ACHN (cell line): ENCODE data around the gene ADPRS.

ENCODE experiments used
- DNase-seq: peaks from one replicate; pipeline ENCODE4 v3.0.0-alpha.2; 2015
- in situ Hi-C: cut with HindIII; loops from 2 replicates; pipeline ENCODE4 v1.10.0; 2017; ENCODE audit warnings: low sequenced_read_pairs, low pct_ligation_motif_present, low pct_unique_long_range_greater_than_20kb

Gene ADPRS, protein sequence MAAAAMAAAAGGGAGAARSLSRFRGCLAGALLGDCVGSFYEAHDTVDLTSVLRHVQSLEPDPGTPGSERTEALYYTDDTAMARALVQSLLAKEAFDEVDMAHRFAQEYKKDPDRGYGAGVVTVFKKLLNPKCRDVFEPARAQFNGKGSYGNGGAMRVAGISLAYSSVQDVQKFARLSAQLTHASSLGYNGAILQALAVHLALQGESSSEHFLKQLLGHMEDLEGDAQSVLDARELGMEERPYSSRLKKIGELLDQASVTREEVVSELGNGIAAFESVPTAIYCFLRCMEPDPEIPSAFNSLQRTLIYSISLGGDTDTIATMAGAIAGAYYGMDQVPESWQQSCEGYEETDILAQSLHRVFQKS

DNA sequence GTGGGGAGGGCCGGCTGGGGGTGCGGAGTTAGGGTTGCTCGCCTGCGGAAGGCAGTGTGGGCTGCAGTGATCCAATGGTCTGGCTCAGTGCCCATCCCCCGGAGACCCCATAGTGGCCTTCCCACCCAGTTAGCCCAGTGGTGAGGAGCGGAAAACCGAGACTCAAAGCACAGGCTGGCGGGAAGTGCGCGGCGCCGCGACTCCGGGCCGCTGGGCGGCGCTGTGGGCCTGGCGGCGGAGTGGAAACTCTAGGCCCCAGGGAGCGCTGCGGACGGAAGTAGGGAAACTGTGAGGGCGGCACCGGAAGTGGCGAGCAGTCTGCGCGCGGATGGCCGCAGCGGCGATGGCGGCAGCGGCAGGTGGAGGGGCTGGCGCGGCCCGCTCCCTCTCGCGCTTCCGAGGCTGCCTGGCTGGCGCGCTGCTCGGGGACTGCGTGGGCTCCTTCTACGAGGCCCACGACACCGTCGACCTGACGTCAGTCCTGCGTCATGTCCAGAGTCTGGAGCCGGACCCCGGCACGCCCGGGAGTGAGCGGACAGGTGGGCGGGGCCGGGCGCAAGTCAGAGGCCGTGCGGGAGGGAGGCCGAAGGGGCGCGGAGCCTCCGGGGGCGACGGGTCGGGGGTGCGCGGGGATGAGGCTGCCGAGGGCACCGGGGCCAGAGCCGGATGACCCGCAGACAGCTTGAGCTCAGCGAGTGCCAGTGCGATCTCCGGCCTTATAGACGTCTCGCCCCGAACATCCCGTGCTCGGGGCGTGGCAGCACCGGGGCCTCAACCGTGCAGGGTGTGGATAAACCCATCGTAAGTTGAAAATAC, at the start of gene ADPRS:
ADPRS (plus strand) TSS at position 316 of the 816 bp plus-strand sequence; CDS start at position 329, 13 bp downstream.
- peak; percentile 87 for DNase-seq
- in situ Hi-C loops = no loop called here

GRCh38 chr1:36040238-36040637, 48.5 kb upstream of the ADPRS start:
- DNase-seq = no peak
- in situ Hi-C loops = no loop called here

DNA sequence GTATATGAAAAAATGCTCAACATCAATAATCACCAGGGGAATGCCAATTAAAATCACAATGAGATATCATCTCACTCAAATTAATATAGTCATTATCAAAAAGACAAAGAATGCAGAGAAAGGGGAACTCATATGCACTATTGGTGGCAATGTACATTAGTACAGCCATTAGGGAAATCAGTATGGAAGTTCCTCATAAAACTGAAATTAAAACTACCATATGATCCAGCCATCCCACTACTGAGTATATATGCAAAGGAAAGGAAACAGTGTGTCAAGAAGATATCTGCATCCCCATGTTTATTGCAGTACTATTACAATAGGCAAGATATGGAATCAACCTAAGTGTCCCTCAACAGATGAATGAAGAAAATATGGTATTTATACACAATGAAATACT, 36.9 kb upstream of the ADPRS start:
- in situ Hi-C loops = no loop called here
- DNase-seq = no peak

- in situ Hi-C loops = no loop called here
- DNase-seq = no peak
Observed at GRCh38 chr1:36053978-36054377, 34.7 kb upstream of the ADPRS start.

DNA sequence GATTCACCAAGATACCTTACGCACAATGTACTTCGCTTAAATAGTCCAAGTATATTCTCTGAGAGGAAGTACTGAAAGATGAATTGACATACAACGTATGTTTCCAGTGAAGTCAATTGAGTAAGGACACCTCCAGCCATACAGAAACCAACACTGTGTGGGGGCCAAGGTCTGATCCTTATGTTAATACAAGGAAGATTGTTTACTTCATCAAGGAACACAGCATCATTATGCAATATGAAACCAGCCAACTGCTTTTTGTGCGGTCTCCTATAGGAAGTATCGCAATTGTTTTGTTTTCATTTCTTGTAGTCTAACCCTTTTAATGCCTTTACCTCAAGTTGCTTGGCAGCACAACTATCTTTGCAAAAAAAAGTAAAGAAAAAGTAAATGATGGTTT, 33.0 kb upstream of the ADPRS start:
- in situ Hi-C loops = no loop called here
- no peak for DNase-seq

DNA sequence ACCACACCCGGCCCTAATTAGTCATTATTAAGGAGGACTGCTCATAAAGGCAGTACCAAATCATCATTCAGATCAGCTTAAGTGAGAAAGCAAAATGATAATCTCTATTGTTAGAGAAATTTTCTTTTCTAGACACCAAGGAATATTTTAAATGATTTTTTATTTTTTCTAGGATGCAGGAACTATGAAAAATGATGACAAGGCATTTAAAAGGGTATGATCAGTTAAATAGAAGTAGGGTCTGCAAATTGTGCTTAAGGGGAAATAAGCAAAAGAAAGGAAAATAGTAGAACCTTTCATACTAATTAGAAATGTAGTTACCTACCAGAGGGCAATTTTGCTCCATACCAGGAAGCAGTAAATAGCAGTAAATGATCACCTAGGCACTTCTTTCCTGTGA, 26.4 kb upstream of the ADPRS start:
- in situ Hi-C loops = no loop called here
- DNase-seq = no peak

GRCh38 chr1:36067871-36068270, 20.8 kb upstream of the ADPRS start:
- in situ Hi-C loops = no loop called here
- no peak for DNase-seq

DNA sequence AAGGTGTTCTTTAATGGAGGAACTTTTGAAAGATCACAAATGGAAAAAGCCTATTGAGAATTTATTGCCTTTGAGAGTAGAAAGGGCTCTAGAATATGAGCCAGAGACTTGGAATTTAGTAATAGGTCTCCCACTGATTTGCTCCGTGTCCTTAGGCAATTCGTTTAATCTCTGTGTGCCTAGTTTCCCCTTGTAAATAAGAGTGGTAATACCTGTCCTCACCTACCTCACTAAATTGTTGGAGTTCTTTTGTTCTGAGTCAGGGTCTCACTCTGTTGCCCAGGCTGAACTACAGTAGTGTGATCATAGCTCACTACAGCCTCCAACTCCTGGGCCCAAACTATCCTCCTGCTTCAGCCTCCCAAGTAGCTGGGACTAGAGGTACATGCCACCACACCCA, 19.8 kb upstream of the ADPRS start:
- DNase-seq = no peak
- in situ Hi-C loops = no loop called here

DNA sequence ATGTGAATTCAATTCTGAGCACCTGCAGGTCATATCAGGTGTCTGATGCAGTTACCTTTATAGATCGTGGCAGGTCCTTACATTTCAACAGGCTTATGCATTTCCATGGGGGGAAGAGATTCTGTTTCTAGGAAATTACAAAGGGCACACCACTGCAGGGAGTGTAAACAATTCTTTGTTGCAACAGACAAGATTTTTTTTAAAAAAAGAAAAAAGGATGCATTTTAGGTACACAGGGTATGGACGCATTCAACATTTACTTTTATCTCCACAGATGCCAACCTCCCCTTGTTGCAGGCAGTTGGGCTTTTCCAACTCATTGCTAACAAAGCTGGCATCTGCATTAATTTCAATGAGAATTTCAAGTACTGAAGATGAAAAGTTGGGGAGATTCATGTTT, 18.3 kb upstream of the ADPRS start:
- in situ Hi-C loops = no loop called here
- DNase-seq = no peak

DNA sequence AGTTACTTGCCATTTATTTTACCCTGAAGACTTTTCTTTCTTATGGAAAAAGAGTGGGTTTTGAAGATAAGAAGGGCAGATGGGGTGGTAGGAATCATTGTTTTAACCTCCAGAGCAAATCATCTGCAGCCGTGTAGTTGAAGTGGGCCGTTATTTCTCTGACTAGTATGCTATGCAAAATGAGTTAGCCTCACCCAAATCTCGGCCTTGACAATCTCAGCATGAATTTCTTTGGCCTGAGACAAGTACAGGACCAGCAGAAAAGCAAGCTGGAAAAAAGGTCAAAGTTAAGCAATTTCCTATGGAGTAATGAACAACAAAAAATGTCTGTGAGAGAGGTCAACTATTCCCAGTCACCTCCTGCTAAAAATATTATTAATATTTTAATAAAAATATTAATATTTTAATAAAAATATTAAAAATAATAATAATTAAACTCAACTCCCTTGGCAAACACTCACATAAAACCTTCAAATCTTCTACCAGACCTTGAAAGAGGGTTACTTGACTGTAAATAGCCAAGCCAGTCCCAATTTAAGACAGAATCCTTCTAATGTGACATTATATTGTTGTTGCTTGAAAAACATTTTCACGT, 11.6 kb upstream of the ADPRS start:
- in situ Hi-C loops = no loop called here

DNA sequence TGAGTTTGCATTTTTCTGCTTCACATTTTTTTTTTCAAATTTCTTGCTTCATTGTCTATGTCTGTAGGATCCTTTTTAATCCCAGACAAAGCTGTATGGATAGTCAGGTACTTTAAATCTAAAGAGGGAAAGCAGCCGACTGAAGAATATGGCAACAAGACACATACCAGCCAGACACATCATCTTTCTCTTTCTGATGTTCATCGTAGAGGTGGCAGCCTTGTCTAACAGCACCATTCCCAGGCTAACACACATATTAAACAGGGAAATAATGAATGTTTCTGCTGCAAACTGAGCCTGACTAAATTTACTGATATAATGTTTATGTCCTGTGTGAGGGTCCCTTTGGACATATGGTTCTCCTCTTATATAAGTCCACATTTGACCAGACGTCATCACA, 8.5 kb upstream of the ADPRS start:
- in situ Hi-C loops = no loop called here
- no peak for DNase-seq

More for the DNA sequence above, 11.6 kb upstream of the ADPRS start:
- DNase-seq = no peak

DNA sequence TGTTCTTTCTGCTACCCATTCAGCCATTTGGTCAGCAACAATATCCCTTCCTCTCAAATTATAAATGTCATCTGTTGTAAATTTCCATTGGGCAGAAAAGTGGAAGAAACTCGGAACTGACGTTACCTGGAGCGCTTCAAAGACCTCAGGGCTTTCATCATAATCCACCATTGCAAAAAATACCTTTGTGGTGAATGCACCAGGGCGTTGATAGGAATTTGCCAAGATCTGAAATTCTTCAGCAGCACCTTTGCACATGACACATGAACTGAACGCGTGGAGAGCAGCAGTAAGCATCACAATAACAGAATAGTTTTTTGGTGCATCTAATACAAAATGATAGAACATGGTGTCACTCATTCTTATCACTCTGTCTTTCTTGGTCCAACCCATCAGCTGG, 7.9 kb upstream of the ADPRS start:
- in situ Hi-C loops = no loop called here

DNA sequence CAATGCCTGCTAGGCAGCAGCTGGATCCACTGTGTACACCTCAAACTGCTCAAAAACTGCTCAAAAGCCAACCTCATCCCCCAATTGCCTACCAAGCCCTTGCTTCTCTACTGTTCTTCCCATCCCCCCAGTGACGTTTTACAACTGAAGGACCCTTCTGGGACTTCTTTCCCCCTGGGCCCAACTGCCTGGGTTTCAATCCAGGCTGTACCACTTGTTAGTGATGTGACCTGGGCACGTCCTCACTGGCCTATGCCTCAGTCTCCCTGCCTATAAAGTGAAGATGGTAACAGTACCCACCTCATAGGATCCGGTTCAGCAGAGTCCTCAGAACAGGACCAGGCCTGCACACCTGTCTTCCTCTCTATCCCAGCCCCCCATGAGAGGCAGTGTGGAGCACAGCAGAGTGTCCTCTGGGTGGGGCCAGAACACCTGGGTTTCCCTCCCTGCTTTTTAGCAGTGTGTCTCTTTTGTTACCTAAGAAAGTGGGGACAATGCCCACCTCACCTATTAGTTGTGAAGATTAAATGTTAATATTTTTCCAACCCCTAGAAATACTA, 6.7 kb upstream of the ADPRS start:
- in situ Hi-C loops = no loop called here
- no peak for DNase-seq

More for the DNA sequence above, 7.9 kb upstream of the ADPRS start:
- DNase-seq = no peak

- in situ Hi-C loops = no loop called here
- no peak for DNase-seq
Observed at GRCh38 chr1:36083219-36083618, 5.5 kb upstream of the ADPRS start.

DNA sequence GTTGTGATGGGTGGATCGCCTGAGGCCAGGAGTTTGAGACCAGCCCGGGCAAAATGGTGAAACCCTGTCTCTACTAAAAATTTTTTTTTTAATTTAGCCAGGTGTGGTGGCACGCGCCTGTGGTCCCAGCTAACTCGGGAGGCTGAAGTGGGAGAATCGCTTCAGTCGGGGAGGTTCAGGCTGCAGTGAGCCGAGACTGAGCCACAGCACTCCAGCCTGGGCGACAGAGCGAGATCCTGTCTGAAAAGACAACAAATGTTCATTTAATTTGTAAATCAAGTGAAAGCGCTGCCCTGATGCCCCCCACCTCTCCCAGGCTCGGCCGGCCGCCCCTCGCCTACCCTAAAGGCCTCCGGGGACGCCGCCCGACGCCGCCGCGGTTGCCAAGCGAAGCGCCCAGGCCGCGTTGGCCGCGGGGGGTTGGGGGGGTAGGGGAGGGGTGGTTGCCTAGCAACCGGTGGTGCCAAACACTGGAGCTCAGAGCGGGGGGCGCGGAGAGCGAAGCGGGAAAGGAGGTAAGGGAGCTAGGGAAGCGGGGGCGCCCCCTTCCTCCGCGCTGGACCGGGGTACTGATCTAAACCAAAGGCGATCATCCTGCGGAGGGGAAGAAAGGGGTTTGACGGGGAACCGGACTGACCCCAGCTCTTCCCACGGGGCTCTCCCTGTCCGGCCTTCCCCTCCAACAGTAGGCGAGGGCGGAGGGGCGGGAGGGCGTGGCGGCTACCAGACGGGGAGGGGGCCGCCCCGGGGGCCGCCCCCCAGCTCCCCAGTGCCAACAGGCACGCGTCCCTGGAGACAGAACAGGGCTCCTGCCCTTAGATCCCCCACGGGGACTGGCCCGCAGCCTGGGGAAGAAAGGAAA, 4.8 kb upstream of the ADPRS start, which contains the start of gene TEKT2:
TEKT2 (plus strand) TSS at position 460 of the 862 bp plus-strand sequence. CDS start 828 bp downstream, outside the sequence.
- in situ Hi-C loops = no loop called here
- DNase-seq = peak; percentile 37

DNA sequence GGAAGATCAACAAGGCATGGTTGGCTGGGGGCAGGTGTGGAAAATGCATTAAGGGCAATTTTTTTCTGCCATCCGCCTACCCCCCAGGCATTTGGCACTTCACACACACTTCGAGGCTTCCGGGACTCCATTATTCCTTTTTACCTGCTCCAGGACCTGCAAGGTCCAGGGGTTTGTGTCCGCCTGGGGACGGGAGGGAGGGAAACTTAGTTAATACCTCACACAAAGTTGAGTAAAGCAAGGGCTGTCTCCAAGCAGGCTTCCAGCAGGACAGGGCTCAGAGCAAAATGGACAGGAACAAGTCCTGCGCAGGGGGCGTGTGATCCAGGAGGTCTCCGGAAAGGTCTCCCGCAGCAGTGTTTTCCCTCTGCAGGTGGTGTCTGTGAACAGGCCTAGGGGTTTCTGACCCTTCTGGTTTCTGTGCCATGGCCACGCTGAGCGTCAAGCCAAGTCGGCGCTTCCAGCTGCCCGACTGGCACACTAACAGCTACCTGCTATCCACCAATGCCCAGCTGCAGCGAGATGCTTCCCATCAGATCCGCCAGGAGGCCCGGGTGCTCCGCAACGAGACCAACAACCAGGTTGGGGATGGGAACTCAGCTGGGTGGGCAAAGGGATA, 4.1 kb upstream of the ADPRS start:
- in situ Hi-C loops = no loop called here
- DNase-seq = no peak

DNA sequence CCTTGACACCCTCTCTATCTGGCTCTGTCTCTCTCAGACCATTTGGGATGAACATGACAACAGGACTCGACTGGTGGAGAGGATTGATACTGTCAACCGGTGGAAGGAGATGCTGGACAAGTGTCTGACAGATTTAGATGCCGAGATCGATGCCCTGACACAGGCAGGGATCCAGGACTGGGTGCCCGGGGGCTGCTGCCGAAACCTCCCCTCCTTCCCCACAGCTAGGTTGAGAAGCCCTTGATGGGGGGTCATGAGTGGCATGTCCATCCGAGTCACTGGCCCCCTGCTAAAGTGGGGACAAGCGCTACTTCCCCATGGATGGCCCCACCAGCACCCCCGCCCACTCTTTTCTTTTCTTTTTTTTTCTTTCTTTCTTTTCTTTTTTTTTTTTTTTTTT, 3.6 kb upstream of the ADPRS start:
- in situ Hi-C loops = no loop called here
- DNase-seq = no peak
